GM21737 (cell line): ENCODE results near the gene CNKSR2.
A peak's percentile ranks its signal among the peaks of the same experiment; 100 is the strongest.

Source experiments
- ATAC-seq: cut with Tn5 transposase; IDR thresholded peaks from one replicate; pipeline ENCODE4 v1.9.1; 2021; ENCODE audit warnings: mild to moderate bottlenecking, moderate library complexity; ENCODE audit not compliant: unreplicated experiment

Gene CNKSR2

DNA sequence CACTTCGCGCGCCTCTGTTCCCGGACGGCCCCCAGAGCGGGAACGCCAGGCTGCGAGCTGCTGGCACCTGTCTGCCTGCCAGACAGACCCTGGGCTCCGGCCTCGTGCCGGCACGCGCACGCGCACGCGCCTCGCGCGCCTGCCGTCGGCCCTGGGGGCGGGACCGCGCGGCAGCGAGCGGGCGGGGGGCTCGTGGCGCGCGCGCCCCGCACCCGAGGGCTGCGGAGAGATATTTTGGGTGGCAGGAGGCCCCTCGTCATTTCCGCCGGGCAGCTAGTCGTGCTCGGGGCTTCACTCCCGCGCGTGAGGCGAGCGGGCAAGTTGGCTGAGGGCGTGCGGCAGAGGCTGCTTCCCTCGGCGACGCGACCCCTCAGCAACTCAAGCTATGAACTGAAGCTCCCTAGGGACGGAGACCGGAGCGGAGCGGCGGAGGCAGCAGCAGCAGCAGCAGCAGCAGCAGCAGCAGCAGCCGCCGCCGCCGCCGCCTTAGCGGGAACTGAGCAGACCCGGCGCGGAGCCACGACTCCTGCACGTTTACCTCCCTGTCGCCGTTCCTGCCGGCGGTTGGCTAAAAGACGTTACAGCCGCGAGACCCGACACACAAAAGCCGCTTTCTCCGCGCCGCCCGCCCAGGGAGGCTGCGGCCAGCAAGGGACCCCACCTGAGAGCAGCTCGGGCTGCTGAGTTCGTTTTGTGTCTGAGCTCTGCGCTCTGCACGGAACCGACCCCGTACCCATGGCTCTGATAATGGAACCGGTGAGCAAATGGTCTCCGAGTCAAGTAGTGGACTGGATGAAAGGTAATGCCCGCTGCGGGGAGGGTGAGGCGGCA is at the start of gene CNKSR2:
Gene CNKSR2 (plus strand): TSS at position 256 of the 831 bp plus-strand sequence. CDS start 480 bp downstream, at position 736.
- ATAC-seq: peak; percentile 78

DNA sequence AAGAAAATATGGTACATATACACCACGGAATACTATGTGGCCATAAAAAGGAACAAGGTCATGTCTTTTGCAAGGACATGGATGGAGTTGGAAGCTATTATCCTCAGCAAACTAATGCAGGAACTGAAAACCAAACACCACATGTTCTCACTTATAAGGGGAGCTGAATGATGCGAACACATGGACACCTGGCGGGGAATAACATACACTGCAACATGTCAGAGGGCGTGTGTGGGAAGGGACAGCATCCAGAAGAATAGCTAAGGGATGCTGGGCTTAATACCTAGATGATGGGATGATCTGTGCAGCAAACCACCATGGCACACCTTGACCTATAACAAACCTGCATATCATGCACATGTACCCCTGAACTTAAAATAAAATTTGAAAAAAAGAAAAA is 19.5 kb upstream of the CNKSR2 start:
- no peak for ATAC-seq

DNA sequence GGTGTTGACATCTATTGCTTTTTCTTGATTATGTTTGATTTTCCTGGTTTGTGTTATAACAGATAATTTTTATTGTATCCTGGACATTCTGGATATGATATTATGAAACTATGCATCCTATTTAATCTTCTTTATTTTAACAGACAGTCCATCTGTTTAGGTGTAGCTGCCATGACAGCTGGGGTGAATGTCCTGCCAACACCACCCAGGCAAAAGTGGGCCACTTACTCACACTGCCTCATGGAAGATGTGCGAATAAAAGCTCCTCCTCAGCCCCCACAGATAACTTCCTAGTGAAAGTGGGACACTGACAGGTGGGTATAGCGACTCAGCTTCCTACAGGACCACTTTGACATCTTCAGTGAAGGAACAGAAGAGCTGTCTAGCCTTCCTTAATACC is 18.4 kb upstream of the CNKSR2 start:
- no peak for ATAC-seq

DNA sequence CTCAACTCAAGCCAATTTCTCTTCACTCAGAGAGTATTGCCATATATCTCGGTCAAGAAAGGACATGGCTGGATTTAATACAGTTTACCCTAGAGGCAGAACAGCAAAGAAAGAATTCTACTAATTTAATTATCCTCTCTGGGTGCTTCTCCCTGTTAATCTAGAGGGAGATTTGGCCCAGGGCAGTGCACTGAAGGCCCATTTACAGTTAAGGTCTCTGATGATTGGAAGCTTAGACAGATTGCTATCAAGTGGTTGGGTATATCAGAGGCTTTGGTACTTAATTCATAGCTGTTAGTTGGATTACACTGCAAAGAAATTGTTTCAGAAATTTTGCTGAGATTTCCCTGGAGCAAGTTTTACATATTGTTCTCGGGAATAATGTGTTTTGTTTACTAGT is 4.6 kb upstream of the CNKSR2 start:
- no peak for ATAC-seq

DNA sequence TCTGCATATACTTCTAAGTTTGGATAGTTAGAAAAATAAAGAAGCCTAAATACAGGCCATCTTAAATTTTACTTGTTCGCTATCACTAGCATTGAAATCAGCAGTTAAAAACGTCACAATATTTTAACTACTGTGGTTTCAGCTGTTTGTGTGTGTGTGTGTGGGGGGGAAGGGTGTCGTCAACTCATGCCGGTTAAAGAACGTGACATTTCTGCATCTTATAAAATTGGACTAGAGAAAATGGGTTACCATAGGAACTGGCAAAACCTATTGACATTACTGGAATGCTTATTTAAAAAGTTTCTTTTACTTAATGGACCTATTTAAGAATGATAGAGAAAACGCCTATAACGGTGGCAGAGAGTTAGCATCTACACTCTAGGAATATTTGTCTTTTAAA is 1.2 kb upstream of the CNKSR2 start:
- ATAC-seq: no peak

DNA sequence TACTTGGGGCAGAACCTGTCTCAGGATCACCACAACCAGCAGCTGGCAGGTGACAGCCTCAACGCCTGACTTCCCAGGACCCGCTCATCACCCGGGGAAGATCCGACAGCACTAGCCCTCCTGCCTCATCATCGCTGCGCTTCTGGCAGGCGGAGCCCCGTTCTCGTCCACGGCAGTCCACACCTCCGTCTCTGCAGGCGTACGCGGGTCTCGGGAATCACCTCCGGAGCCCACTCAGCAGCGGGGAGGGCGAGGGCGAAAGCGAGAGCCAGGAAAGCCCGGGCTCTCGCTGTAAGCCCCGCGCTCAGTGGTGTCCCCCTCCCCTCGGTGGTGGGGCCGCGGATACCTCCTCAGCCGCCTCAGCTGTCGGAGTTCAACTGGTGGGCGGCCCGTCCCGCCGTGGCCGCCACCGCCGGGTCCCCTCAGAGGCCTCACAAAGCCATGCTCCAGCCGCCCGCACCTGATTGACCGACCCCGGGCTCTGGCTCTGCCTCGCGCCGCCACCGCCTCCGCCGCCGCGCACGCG is 518 bp upstream of the CNKSR2 start:
- peak; percentile 34 for ATAC-seq

DNA sequence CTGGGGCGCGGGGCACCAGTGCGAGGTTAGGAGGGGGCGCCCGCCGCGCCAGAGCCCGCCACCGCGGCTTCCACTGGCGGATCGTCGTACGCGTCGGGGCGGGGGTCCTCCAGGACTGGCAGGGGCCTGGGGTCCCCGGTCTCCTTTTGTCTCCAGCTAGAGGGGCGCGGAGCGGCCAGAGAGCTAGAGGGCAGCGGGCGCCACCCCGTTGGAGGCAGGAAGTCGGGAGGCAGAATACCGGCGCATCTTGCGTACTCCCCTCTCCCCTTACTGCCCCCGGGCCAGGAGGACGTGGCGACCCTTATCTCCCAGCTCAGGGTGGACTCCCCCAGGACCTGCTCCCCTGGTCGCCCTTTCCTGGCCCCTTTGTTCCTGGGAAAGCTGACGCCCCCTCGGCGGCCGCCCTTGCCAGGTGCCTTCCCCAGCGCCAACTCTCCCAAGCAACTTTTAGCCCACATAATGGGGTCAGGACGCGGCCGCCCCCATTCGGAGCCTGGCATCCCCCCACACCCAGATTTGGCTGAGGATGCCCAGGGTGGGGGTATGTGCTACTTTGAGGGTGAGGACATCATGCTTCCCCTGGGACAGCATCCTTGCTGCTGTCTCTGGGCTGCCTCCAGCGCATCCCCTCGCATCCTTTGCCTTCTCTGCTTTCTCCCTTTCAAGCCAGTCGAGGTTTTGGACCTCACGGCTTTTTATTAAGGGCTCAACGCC is 933 bp downstream of the CNKSR2 start:
- ATAC-seq: peak; percentile 15

DNA sequence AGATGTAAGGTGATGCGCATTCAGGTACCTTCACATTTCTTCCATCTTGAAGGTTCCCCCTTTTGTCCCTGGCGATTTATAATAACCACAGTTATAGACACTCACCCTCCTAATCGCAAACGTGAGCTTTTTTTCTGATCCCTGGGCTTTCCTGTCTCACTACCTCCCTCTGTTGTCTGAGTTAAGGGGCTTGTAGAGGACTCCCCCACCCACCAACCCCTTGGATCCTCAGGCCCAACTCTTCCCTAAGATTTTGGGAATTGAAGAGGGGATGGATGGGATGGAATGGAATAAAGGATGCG is 1.4 kb downstream of the CNKSR2 start:
- no peak for ATAC-seq

DNA sequence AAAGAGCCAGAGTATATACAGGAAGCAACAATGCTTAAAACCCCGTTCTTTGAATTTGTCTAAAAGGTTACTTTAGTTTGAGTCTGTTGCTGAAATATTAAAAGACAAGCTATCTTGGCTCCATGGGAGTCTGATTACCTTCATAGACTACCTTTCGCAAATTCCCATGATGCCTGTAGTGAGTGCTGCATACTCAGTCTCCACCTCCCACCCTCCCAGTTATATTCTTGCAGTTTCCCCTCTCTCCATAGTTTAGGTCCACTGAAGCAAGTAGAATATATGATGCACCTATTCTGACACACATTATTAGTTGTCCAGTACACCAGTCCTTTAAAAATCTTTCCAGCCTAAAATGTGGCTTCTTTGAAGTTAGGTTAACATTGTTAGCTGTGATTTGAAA is 2.4 kb downstream of the CNKSR2 start:
- no peak for ATAC-seq

DNA sequence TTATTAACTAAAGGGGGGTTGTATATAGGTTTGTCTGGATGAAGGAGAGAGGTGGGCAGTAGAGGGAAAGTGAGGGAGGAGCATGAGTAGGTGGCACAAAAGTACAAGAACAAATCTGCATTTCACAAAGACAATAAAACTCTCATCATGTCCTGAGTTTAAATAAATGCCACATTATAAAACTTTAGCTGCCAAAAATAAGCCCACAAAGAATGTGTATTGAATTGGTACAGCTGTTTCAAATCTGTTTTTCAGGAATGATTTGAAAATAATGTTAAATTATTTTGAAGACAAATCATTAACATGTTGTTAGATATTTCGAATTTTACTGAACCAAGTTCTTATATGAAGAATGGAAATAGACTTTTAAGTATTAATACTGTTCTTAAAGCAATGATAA is 5.8 kb downstream of the CNKSR2 start:
- no peak for ATAC-seq

DNA sequence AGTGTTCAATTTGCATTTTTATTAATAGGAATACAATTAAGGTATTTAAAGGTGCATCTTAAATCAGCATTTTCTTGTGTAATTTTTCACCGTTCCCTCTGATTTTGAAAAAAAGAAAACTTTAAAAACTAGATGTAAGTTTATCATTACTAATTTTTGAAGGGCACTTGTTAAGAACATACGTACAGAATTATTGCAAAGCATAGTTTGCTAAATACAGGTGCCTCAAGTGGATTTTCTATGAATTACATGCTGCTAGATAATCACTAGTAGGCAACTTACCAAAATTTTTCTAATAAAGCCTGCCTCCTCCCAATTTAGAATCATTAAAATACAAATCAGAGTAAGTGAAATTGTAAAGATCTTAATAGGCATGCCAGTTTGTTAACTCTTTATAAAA is 8.5 kb downstream of the CNKSR2 start:
- no peak for ATAC-seq

DNA sequence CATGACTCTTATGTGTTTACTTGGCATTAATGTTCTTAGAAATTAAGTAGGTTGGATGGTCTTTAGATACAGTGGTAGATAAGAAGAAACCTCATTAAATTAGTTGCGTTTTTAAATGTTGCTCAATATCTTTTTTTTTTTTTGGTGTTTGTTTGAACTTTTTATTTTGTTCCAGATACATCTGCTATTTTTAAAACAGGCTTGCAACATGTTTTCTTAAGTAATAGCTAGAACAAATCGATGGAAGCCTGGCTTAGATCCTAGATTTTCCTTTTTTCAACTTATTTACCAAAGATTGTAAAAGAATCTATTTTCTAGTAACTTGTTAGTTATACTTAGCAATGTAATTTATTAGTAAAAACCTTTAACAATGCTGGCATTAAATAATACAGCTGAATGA is 9.3 kb downstream of the CNKSR2 start:
- ATAC-seq: no peak

DNA sequence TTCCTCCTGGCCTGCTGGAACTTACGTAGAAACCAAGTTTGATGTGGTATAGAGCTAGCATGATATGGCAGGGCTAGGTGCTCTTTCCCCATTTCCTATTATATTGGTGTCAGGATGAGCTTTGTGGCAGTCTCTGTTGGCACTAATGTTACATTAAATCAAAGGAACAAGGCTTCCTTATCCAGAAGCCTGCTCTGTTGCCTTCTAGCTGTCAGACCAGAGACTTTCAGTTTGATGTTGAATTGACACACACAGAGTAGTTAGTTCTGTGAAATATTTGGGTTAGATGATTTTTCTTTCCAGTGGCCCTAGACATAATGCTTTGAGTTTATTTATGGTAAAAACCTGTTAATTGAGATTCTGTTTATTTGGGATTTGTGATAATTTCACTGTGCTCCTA is 10.0 kb downstream of the CNKSR2 start:
- no peak for ATAC-seq

DNA sequence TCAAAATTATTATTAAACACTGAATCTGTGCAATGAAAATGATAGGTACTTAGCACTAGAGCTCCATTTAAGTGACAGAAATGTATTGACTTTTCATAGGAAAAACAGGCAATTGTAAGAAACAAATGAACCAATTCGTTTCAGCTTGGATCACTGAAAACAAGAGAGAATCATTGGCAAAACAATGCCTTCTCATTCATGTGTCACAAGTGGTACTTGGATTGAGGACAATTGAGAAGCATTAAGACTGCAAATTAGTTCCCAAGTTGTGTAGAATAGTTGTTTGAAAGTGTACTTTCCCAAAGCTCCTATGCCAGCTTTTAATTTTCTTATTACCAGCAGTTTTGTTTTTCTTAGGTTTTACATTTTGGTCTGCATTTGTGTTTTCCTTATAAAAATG is 20.6 kb downstream of the CNKSR2 start:
- ATAC-seq: no peak

DNA sequence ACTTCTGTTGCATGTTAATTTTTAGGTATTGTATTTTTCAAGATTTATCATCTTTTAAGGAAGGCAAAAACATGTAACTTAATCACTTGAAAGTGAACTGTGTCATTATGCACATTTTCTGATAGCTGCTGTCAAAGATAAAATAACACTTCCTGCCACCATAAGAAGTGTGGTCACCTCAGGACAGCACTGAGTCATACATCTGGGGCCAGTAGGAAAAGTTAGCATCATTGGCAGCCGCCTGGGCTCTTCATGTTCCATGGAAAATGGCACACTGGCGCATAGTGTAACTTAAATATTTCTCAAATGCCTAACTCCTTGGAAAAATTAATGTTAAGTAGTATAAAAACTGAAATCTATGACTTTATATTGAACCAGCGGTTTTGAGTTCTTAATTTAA is 24.2 kb downstream of the CNKSR2 start:
- ATAC-seq: no peak

DNA sequence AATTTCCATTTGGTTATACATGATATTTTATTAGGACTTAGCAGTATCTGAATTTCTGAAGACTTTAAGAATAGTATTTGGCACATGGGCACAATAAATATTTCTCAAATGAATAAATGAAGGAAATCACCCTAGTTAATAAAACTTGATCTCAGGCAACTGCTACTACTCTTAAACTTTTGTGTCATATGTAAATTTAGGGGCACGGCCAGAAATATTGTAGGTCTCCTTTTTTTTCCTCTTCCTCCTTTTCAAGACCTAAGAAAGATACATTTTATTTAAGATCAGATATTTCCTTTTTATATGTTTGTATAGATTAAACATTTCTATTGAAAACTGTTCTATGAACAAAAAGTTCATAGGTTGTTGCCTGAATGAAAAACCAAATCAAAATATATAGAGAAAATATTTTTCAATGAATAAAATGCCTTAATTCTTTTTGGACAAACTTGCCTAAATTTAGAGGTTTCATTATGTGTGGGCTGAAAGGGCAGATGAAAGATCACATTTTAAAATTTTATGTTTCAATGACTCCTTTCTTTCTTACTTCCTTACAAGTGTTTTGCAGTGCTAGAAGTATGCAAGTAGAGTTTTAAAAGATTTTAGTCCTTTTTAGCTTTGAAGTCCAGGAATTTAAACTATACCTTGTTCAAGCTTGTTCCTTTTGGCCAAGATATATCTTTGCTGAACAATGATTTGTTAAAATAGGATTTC is 26.3 kb downstream of the CNKSR2 start:
- no peak for ATAC-seq

DNA sequence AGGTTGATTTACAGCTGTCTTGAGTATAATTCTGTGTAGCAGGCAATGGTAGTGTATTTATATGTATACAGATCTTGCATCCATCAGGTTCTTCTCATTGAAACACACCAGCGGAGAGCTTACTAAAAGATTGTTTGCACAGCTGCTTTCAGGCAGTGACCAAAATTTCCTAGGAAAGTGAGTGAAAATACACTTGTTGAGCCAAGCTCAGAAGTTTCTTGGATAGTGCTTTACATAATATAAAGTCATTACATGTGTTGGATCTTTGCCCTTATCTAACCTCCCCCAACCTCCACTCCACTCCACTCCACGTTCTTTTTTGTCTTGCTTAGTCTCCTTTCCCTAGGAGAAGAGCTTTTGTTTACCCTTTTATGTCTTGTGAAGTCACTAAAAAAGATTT is 34.1 kb downstream of the CNKSR2 start:
- ATAC-seq: no peak

DNA sequence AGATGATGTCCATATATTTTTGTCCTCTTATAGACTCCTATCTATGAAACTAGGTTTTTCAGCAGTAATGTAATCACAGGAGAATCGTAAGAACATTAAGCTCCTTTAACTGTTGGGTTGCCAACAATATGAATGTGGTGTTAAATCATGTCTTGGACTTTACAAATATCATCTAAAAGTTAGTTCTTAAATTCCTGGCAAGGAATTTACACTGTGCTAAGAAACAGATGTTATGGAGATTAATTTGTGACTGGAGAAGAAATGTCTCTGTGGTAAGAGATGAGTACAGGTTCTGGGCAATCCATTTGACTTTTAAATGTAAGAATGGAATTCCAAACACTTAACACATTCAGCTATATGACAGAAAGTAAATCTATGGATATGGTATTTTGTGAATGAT is 34.6 kb downstream of the CNKSR2 start:
- no peak for ATAC-seq

DNA sequence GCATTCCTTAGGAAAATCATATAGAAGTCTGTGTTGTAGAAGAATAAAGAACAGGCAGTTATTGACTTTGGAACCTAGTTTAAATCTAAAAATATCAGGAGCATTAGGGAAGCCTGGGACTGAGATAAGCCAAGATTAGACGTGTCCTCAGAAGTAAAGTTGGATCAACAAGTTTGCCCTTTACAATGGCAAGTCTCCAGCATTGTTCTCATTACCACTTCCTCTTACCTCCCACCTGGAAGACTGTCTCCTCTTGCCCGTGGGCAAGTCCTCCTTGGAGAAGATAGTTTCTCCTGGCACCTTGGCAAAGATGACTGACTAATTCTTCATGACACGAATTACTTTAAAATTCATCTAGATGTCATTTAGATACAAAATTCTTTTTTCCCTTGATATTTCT is 37.8 kb downstream of the CNKSR2 start:
- ATAC-seq: no peak

DNA sequence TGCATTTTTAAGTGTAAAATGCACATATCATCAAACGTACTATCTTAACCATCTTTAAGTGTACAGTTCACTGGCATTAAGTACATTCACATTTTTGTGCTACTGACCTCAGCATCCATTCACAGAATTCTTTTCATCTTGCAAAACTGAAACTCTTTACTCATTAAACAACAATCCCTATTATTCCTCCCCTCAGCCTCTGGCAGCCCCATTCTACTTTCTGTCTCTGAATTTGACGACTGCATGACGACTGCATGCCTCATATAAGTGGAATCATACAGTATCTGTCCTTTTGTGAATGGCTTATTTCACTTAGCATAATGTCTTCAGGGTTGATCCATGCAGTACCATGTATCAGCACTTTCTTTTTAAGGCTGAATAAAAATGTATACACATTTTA is 38.7 kb downstream of the CNKSR2 start:
- no peak for ATAC-seq

DNA sequence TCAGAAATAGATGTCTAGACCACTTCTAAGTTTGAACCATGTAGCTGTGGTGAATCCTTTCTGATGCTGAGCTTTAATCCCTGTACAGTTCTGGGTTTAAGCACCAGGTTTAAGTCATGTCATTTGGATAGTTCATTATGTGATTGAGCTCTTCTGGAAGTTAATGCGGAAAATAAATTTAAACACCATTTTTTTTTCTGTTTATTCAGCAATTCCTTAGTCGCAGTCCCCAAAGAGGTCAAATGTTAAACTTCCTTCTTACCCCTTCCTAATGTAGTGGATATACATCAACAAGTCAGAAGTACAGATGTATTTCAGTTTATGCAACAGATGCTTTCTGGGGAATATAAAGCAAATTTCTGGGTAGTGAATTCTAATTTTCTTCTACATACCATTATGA is 52.9 kb downstream of the CNKSR2 start:
- ATAC-seq: no peak

DNA sequence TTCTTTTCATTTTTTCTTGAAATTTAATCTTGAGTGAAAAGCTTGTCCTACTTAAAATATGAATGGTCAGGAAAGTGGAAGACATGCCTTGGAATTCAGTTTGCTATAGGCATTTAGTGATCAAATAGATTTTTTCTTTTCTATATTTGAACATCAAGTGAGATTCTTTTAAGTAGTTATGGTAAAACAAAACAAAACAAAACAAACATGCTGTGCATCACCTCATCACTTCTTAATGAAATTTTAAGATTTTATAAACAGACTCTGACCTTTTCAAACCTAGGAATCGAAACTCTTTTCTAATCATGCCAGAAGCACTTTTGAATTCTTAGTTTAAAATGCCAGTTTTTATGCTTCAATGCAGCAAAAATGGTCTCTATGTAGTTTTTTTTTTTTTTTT is 62.8 kb downstream of the CNKSR2 start:
- ATAC-seq: no peak
